Neural progenitor cell (in vitro differentiated cells): ENCODE data around the gene DACH1. TPM values are rescaled to one million over a fixed set of nuclear protein-coding genes. Genes with fewer than 3 reads are reported as not detected.

ENCODE experiments used
- DNase-seq: peaks from one replicate; pipeline ENCODE4 v3.0.0-alpha.2; 2016; ENCODE audit warnings: low spot score
- H2AFZ ChIP-seq: fragments of 200-600 bp; sonication (generic); replicated peaks from 2 replicates; pipeline ENCODE4 v1.6.1; 2016; ENCODE audit warnings: antibody characterized with exemption
- H3F3A ChIP-seq: fragments of 200-600 bp; sonication (generic); 2 replicates; pipeline ENCODE4 v1.6.1; 2016; ENCODE audit warnings: antibody characterized with exemption, low read depth
- H3K27ac ChIP-seq: fragments of 200-600 bp; sonication (generic); 2 replicates; pipeline ENCODE4 v1.5.1; 2016; ENCODE audit warnings: mild to moderate bottlenecking
- H3K27me3 ChIP-seq: fragments of 200-600 bp; sonication (generic); 2 replicates; pipeline ENCODE4 v1.6.1; 2016; ENCODE audit warnings: mild to moderate bottlenecking, moderate library complexity
- H3K36me3 ChIP-seq: fragments of 200-600 bp; sonication (generic); 2 replicates; pipeline ENCODE4 v1.5.1; 2016
- H3K4me1 ChIP-seq: fragments of 200-600 bp; sonication (generic); 2 replicates; pipeline ENCODE4 v1.6.1; 2016; ENCODE audit warnings: mixed run types
- H3K4me2 ChIP-seq: fragments of 200-600 bp; sonication (generic); 2 replicates; pipeline ENCODE4 v1.6.1; 2016
- H3K4me3 ChIP-seq: fragments of 200-600 bp; sonication (generic); 2 replicates; pipeline ENCODE4 v1.5.1; 2016
- H3K79me2 ChIP-seq: fragments of 200-600 bp; sonication (generic); 2 replicates; pipeline ENCODE4 v1.6.1; 2016; ENCODE audit warnings: low read depth
- H3K9ac ChIP-seq: fragments of 200-600 bp; sonication (generic); 2 replicates; pipeline ENCODE4 v1.6.1; 2016
- H3K9me3 ChIP-seq: fragments of 200-600 bp; sonication (generic); 2 replicates; pipeline ENCODE4 v1.5.1; 2016; ENCODE audit warnings: low read depth
- H4K20me1 ChIP-seq: fragments of 200-600 bp; sonication (generic); 2 replicates; pipeline ENCODE4 v1.6.1; 2016; ENCODE audit warnings: low read depth
- H3K27ac Mint-ChIP-seq: 3 replicates; pipeline ENCODE4 v1.8.0; 2021; ENCODE audit warnings: mixed read lengths
- H3K27me3 Mint-ChIP-seq: 2 replicates; pipeline ENCODE4 v1.8.0; 2022; ENCODE audit warnings: low read depth, mild to moderate bottlenecking, inconsistent platforms, moderate library complexity, mixed read lengths; ENCODE audit not compliant: insufficient read depth
- H3K36me3 Mint-ChIP-seq: 3 replicates; pipeline ENCODE4 v1.8.0; 2021; ENCODE audit warnings: mixed read lengths
- H3K4me1 Mint-ChIP-seq: 3 replicates; pipeline ENCODE4 v1.8.0; 2021; ENCODE audit warnings: mixed read lengths
- H3K4me3 Mint-ChIP-seq: 3 replicates; pipeline ENCODE4 v1.8.0; 2021; ENCODE audit warnings: mild to moderate bottlenecking, moderate library complexity, mixed read lengths
- H3K9me3 Mint-ChIP-seq: 3 replicates; pipeline ENCODE4 v1.8.0; 2020; ENCODE audit warnings: mixed read lengths
- CTCF ChIP-seq: fragments of 200-600 bp; sonication (generic); IDR thresholded peaks from 2 replicates; pipeline ENCODE4 v1.5.1; 2017; ENCODE audit warnings: antibody characterized with exemption, mild to moderate bottlenecking
- EZH2 ChIP-seq: fragments of 200-600 bp; sonication (generic); IDR thresholded peaks from 2 replicates; pipeline ENCODE4 v1.6.1; 2017; ENCODE audit warnings: antibody characterized with exemption, mild to moderate bottlenecking, moderate library complexity
- EZH2phosphoT487 ChIP-seq: fragments of 200-600 bp; sonication (generic); IDR thresholded peaks from 2 replicates; pipeline ENCODE4 v1.6.1; 2017; ENCODE audit warnings: antibody characterized with exemption
- total RNA-seq: library from RNA; depleted of rRNA; stranded (reverse); fragments of >200 nt; gene quantifications from 2 replicates; pipeline ENCODE4 v1.2.3, GENCODE V29; 2015; ENCODE audit warnings: low replicate concordance

Gene DACH1
- 18.6 and 27.6 TPM in 2 replicates for total RNA-seq

- H3K9ac ChIP-seq, result no peak within 1 kb of the TSS
- H3K27ac Mint-ChIP-seq, result peak within 1 kb of the TSS; percentile 94
- H3K4me1 ChIP-seq, result peaks cover 59% of the 10 kb centered on the region
- H3K79me2 ChIP-seq, result peaks cover 57% of the 10 kb centered on the region
- H3K4me1 Mint-ChIP-seq, result peaks cover 47% of the 10 kb centered on the region
- H3K9me3 Mint-ChIP-seq, result peaks cover 2% of the 10 kb centered on the region
- peak within 1 kb of the TSS; percentile 96 for H3K4me3 ChIP-seq
- peaks cover 17% of the 10 kb centered on the region for H4K20me1 ChIP-seq
- DNase-seq, result peak; percentile 86
- H3K36me3 ChIP-seq, result no peaks in the 10 kb centered on the region
- no peak for TF ChIP-seq CTCF
- no peak for TF ChIP-seq EZH2phosphoT487
- TF ChIP-seq EZH2, result no peak
- peak within 1 kb of the TSS; percentile 99 for H3K4me3 Mint-ChIP-seq
- H3K36me3 Mint-ChIP-seq, result no peaks in the 10 kb centered on the region
- H3K4me2 ChIP-seq, result peak within 1 kb of the TSS; percentile 85
- H2AFZ ChIP-seq, result peak within 1 kb of the TSS; percentile 53
- H3K9me3 ChIP-seq, result no peaks in the 10 kb centered on the region
- H3F3A ChIP-seq, result peaks cover 32% of the 10 kb centered on the region
- peaks cover 35% of the 10 kb centered on the region for H3K27me3 ChIP-seq
- H3K27me3 Mint-ChIP-seq, result peaks cover 6% of the 10 kb centered on the region
- peak within 1 kb of the TSS; percentile 35 for H3K27ac ChIP-seq
Observed at GRCh38 chr13:71867131-71867814, at the start of gene DACH1. DACH1 (minus strand) TSS chr13:71867204.

- Histone ChIP-seq H2AFZ (no peak overlapping the region), H3F3A (no peaks in the 10 kb centered on the region), H3K36me3 (no peaks in the 10 kb centered on the region), H3K4me2 (no peak overlapping the region), H3K9me3 (no peaks in the 10 kb centered on the region), H3K4me1 (no peaks in the 10 kb centered on the region), H3K27ac (no peak overlapping the region), H3K4me3 (no peak overlapping the region), H3K79me2 (no peaks in the 10 kb centered on the region), H4K20me1 (no peaks in the 10 kb centered on the region), H3K27me3 (no peaks in the 10 kb centered on the region), H3K9ac (no peak overlapping the region)
- no peak for DNase-seq
- Mint-ChIP-seq H3K4me3 (no peak overlapping the region), H3K27ac (no peak overlapping the region), H3K9me3 (no peaks in the 10 kb centered on the region), H3K27me3 (no peaks in the 10 kb centered on the region), H3K4me1 (no peaks in the 10 kb centered on the region), H3K36me3 (no peaks in the 10 kb centered on the region)
- TF ChIP-seq EZH2phosphoT487, result no peak
- no peak for TF ChIP-seq EZH2
- no peak for TF ChIP-seq CTCF
Observed at GRCh38 chr13:71913717-71914116, 46.7 kb upstream of the DACH1 start.

DNA sequence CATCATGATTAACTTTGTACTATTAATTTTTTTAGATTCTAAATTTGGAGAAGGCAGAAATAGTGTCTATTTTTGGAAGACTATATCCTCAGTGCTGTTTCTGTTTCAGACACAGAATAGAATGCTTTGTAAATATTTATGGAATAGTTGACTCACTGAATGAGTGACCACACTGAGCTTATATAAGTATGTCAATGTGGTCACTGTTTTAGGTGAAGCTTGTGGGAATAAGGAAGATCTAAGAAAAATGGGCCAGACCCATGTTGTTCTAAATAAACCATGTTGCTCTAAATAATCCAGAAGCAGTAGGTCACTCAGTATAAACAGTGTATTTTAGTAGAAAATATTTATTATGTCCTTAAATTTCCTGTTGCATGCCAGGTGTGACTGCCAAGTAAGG lies 45.5 kb upstream of the DACH1 start:
- Mint-ChIP-seq H3K4me3 (no peak overlapping the region), H3K9me3 (no peaks in the 10 kb centered on the region), H3K36me3 (no peaks in the 10 kb centered on the region), H3K4me1 (no peaks in the 10 kb centered on the region), H3K27me3 (no peaks in the 10 kb centered on the region), H3K27ac (no peak overlapping the region)
- Histone ChIP-seq H3K27ac (no peak overlapping the region), H3K9ac (no peak overlapping the region), H3K9me3 (no peaks in the 10 kb centered on the region), H3K4me3 (no peak overlapping the region), H3K36me3 (no peaks in the 10 kb centered on the region), H3F3A (no peaks in the 10 kb centered on the region), H3K27me3 (no peaks in the 10 kb centered on the region), H3K4me2 (no peak overlapping the region), H3K79me2 (no peaks in the 10 kb centered on the region), H4K20me1 (no peaks in the 10 kb centered on the region), H3K4me1 (no peaks in the 10 kb centered on the region), H2AFZ (no peak overlapping the region)
- no peak for DNase-seq
- TF ChIP-seq EZH2phosphoT487 (no peak), CTCF (no peak), EZH2 (no peak)
